Body of pancreas (tissue), 4 donors: ENCODE data around the gene ADCY1. TPM values are rescaled to one million over a fixed set of nuclear protein-coding genes. Genes with fewer than 3 reads are reported as not detected.
"Not testable (repeated sequence)": the region's sequence is repeated elsewhere in the genome, so short reads cannot be mapped to it uniquely, and the experiment has no call there.

ENCODE experiments used
- ATAC-seq: fragments of 150-250 bp; one replicate; pipeline ENCODE4 v1.9.1; 2016
- DNase-seq, 4 donors: peaks; one replicate each; pipeline ENCODE4 v3.0.0-alpha.2; 2019
- H3K27ac ChIP-seq, 4 donors: fragments of 200-600 bp; sonication (generic); 1 replicate in 3 of 4; 2 replicates in 1 of 4; pipeline versions ENCODE4 v1.5.1 to v1.6.1; 2016 to 2019; ENCODE audit warnings: mild to moderate bottlenecking in 1 of 4, mixed read lengths in 1 of 4, moderate library complexity in 1 of 4
- H3K27me3 ChIP-seq, 2 donors: fragments of 200-600 bp; sonication (generic); one replicate each; pipeline ENCODE4 v1.6.0; 2016; ENCODE audit warnings: mild to moderate bottlenecking in 1 of 2
- H3K36me3 ChIP-seq, 2 donors: fragments of 200-600 bp; sonication (generic); replicated peaks in 1 of 2; 2 replicates each; pipeline ENCODE4 v1.5.1; 2016; ENCODE audit warnings: low read depth in 2 of 2; ENCODE audit not compliant: insufficient read depth in 1 of 2
- H3K4me1 ChIP-seq: fragments of 200-600 bp; sonication (generic); one replicate; pipeline ENCODE4 v1.6.0; 2016
- H3K4me3 ChIP-seq, 2 donors: fragments of 200-600 bp; sonication (generic); 1 replicate in 1 of 2; 2 replicates in 1 of 2; pipeline ENCODE4 v1.5.1; 2016 to 2019
- H3K9me3 ChIP-seq, 3 donors: fragments of 200-600 bp; sonication (generic); 1 replicate in 2 of 3; 2 replicates in 1 of 3; pipeline ENCODE4 v1.5.1; 2016
- CTCF ChIP-seq, 7 experiments: fragments of 450-650 bp in 4 of 7; fragments of 200-600 bp in 3 of 7; sonication (generic) in 3 of 7; IDR thresholded peaks; one replicate each; pipeline ENCODE4 v1.5.1; 2016 to 2019; ENCODE audit warnings: antibody characterized with exemption in 7 of 7
- POLR2A ChIP-seq, 3 donors: fragments of 450-650 bp; IDR thresholded peaks; one replicate each; pipeline ENCODE4 v1.6.1; 2016; ENCODE audit warnings: antibody characterized with exemption in 3 of 3, mild to moderate bottlenecking in 2 of 3
- WGBS, 2 donors: methylation state at CpG; one replicate each; pipeline ENCODE4 v1.1.5; 2017; 5-methylcytosine and 5-hydroxymethylcytosine counted together
- intact Hi-C: fragments of 100-400 bp; cut with DNase I; formaldehyde crosslinking; loops from one replicate; pipeline ENCODE4 v1.15.1; 2023
- total RNA-seq, 2 donors: library from RNA; depleted of rRNA; stranded (reverse); fragments of >200 nt; gene quantifications; one replicate each; pipeline ENCODE4 v1.1.0, GENCODE V29; 2016

The ADCY1 gene
- 1 to 10 TPM; 6.2 to 7.6 TPM for total RNA-seq

DNA sequence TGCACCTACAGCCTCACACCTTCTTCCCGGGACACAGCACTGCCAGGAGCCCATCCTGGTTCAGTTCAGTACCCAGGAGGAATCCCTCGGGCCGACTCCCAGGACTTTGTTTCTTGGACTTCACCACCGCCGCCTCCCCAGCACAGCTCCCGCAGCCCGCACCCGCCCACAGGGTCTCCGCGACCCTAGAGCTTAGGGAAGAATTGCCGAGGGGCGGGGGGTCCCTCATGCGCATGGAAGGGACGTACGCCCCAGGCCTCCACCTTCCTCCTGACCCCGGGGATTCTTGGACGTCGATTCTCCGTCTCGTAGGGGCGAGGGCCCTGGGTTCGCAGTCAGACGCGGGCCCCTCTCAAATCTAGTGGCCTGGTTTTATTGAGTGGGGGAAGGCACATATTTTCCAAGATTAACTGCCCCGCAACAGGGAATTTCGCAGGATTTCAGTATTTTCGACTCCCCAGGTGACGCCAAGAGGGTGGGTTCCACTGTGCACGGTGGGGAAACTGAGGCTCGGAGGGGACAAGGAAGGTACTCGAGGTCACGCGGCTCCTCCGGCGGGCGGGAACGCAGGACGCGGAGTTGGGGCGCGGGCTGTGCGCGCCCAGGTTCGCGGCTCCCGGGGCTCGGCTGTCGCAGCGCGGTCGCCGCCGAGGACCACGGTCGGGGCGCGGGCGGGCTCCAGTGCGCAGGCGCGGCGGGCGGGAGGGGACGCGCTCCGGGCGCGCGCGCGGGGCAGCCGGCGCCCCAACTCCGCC lies at the start of gene ADCY1:
Gene ADCY1 (plus strand): TSS at position 708 of the 755 bp plus-strand sequence. CDS start 176 bp downstream, outside the sequence.
- Histone ChIP-seq H3K36me3 (no peaks in the 10 kb centered on the region), H3K9me3 (no peaks in the 10 kb centered on the region), H3K27me3 (no peaks in the 10 kb centered on the region), H3K4me3 (peak within 1 kb of the TSS; percentile 24 to 34), H3K4me1 (peaks cover 20% of the 10 kb centered on the region), H3K27ac (no peak within 1 kb of the TSS)
- TF ChIP-seq CTCF (IDR thresholded peaks at IDR 0.05) (no peak), POLR2A (IDR thresholded peaks at IDR 0.05) (no peak)
- DNase-seq (peak in 1 of 4 donors; percentile 39), ATAC-seq (peak; percentile 12)
- 19 to 44% methylated on average over 8 to 58 of the region's 74 CpGs for WGBS, 2 donors
- intact Hi-C loops: no loop called here

DNA sequence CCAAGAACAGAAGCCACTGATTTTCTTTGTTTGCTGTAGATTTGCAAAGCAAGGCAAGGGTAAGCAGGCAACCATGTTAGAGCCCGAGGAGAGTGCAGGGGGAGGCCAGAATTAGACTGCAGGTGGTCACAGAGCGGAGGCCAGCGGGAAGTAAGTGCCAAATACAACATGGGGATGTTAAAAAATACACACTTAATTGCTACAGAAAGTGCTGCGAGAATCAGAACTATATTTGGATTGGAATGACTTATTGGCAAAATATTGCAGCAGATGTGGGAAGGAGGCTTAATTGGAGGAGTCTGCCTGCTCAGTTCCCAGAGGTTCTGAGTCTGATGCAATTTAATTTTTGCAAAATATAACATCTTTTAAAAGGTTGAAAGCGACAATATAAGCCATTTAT lies 49.7 kb upstream of the ADCY1 start:
- Histone ChIP-seq H3K4me1 (no peaks in the 10 kb centered on the region), H3K27me3 (no peaks in the 10 kb centered on the region), H3K4me3 (no peak overlapping the region), H3K36me3 (no peaks in the 10 kb centered on the region), H3K9me3 (peaks cover 0 to 6% (median 0%) of the 10 kb centered on the region in 3 donors), H3K27ac (no peak overlapping the region)
- intact Hi-C loops: no loop called here
- no peak for TF ChIP-seq CTCF (IDR thresholded peaks at IDR 0.05)
- no peak for TF ChIP-seq POLR2A (IDR thresholded peaks at IDR 0.05)
- DNase-seq (peak in 2 of 4 donors; percentile 3 to 9), ATAC-seq (no peak)
- 40 to 53% methylated on average over 5 of the region's 5 CpGs for WGBS, 2 donors

- TF ChIP-seq CTCF (IDR thresholded peaks at IDR 0.05): no peak
- no peak for TF ChIP-seq POLR2A (IDR thresholded peaks at IDR 0.05)
- no peak for DNase-seq
- Histone ChIP-seq H3K4me1 (no peaks in the 10 kb centered on the region), H3K4me3 (no peak overlapping the region), H3K27ac (no peak overlapping the region), H3K27me3 (no peaks in the 10 kb centered on the region), H3K9me3 (peaks cover 0 to 6% (median 0%) of the 10 kb centered on the region in 3 donors), H3K36me3 (no peaks in the 10 kb centered on the region)
- no peak for ATAC-seq
- intact Hi-C loops: no loop called here
Measured at GRCh38 chr7:45525057-45525456, 49.1 kb upstream of the ADCY1 start.

GRCh38 chr7:45543473-45543872 lies 30.7 kb upstream of the ADCY1 start:
- TF ChIP-seq POLR2A (IDR thresholded peaks at IDR 0.05) (no peak), CTCF (IDR thresholded peaks at IDR 0.05) (no peak)
- Histone ChIP-seq H3K4me3 (no peak overlapping the region), H3K9me3 (peaks cover 0 to 2% (median 0%) of the 10 kb centered on the region in 3 donors), H3K4me1 (no peaks in the 10 kb centered on the region), H3K27me3 (no peaks in the 10 kb centered on the region), H3K27ac (no peak overlapping the region), H3K36me3 (no peaks in the 10 kb centered on the region)
- no peak for ATAC-seq
- no peak for DNase-seq
- intact Hi-C loops: no loop called here
- WGBS, 2 donors: 16 to 23% methylated on average over 3 of the region's 3 CpGs

DNA sequence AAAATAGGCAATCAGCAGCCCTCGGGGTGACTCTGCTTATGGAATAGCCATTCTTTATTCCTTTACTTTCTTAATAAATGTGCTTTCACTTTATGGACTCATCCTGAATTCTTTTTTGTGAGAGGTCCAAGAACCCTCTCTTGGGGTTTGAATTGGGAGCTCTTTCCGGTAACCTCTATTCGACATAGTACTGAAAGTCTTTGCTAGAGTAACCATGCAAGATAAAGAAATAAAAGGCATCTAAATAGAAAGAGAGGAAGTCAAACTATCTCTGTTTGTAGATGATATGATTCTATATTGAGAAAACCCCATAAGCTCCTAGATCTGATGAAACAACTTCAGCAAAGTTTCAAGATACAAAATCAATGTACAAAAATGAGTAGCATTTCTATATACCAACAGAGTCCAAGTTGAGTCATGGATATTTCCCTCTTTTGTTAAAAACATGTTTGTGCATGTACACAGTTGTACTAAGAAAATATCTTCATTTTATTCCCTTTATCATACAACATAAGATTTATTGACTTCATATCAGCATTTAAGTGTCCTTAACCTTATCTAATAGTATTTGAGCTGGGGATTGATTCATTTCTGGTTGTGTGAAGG lies 29.0 kb upstream of the ADCY1 start:
- H3K4me1 ChIP-seq, H3K27ac ChIP-seq, H3K36me3 ChIP-seq, DNase-seq, ATAC-seq, intact Hi-C loops, H3K9me3 ChIP-seq, H3K27me3 ChIP-seq, H3K4me3 ChIP-seq: not testable (repeated sequence)
- WGBS, 2 donors: 65 to 80% methylated on average over 3 of the region's 3 CpGs

GRCh38 chr7:45548917-45549316 lies 25.3 kb upstream of the ADCY1 start:
- H3K27me3 ChIP-seq, H3K9me3 ChIP-seq, intact Hi-C loops, H3K4me3 ChIP-seq, H3K4me1 ChIP-seq, H3K27ac ChIP-seq, DNase-seq, H3K36me3 ChIP-seq, ATAC-seq: not testable (repeated sequence)
- 72 to 88% methylated on average over 2 of the region's 2 CpGs for WGBS, 2 donors
